PC-3 (cell line): Measurements from ENCODE around the gene RDM1. TPM values are rescaled to one million over a fixed set of nuclear protein-coding genes. Genes with fewer than 3 reads are reported as not detected.

ENCODE experiments used
- ATAC-seq: fragments of 200-7000 bp; cut with Tn5 transposase; 2 replicates; pipeline ENCODE4 v1.9.1; 2020; ENCODE audit warnings: mild to moderate bottlenecking, moderate library complexity
- BruUV-seq: library from RNA; stranded (reverse); fragments of 400-500 nt; replicated peaks from 2 replicates; lab custom pipeline; 2021; lab: Mats Ljungman, UMichigan
- CTCF ChIA-PET: fragments of 300-600 bp; sonication (Branson Sonifier 250); formaldehyde crosslinking; loops from one replicate; lab custom pipeline; 2022; ENCODE audit warnings: antibody characterized with exemption; lab: Charles Lee
- POLR2A ChIA-PET: fragments of 300-600 bp; sonication (Branson Sonifier 250); formaldehyde crosslinking; loops from one replicate; lab custom pipeline; 2022; ENCODE audit warnings: antibody characterized with exemption; ENCODE audit not compliant: unreplicated experiment; lab: Charles Lee
- DNase-seq: peaks from one replicate; pipeline ENCODE4 v3.0.0-alpha.2; 2015
- H2AFZ ChIP-seq: fragments of 300-600 bp; sonication (generic); 2 replicates; pipeline ENCODE4 v1.6.0; 2016; ENCODE audit warnings: antibody characterized with exemption, low read length
- H3F3A ChIP-seq: fragments of 300-600 bp; sonication (generic); one replicate; pipeline ENCODE4 v1.6.0; 2017; ENCODE audit warnings: antibody characterized with exemption, low read length, control low read depth, mild to moderate bottlenecking; ENCODE audit not compliant: unreplicated experiment
- H3K27ac ChIP-seq: fragments of 300-600 bp; sonication (generic); 2 replicates; pipeline ENCODE4 v1.5.1; 2016; ENCODE audit warnings: mild to moderate bottlenecking, low read length
- H3K27me3 ChIP-seq: fragments of 300-600 bp; sonication (generic); 2 replicates; pipeline ENCODE4 v1.6.1; 2016; ENCODE audit warnings: low read length, mixed read lengths
- H3K36me3 ChIP-seq: fragments of 300-600 bp; sonication (generic); 2 replicates; pipeline ENCODE4 v1.6.1; 2016; ENCODE audit warnings: low read depth, mixed run types, low read length, mixed read lengths
- H3K4me1 ChIP-seq: fragments of 300-600 bp; sonication (generic); 2 replicates; pipeline ENCODE4 v1.5.1; 2016; ENCODE audit warnings: low read length; ENCODE audit not compliant: insufficient read depth
- H3K4me2 ChIP-seq: fragments of 300-600 bp; sonication (generic); 2 replicates; pipeline ENCODE4 v1.6.0; 2016; ENCODE audit warnings: low read length
- H3K4me3 ChIP-seq: fragments of 300-600 bp; sonication (generic); 2 replicates; pipeline ENCODE4 v1.5.1; 2016; ENCODE audit warnings: mild to moderate bottlenecking, low read length, mixed read lengths
- H3K79me2 ChIP-seq: fragments of 300-600 bp; sonication (generic); 2 replicates; pipeline ENCODE4 v1.6.1; 2017; ENCODE audit warnings: low read length, mixed read lengths
- H3K9ac ChIP-seq: fragments of 300-600 bp; sonication (generic); 2 replicates; pipeline ENCODE4 v1.6.0; 2016; ENCODE audit warnings: mild to moderate bottlenecking, low read length
- H3K9me2 ChIP-seq: fragments of 300-600 bp; sonication (generic); replicated peaks from 2 replicates; pipeline ENCODE4 v1.6.1; 2016; ENCODE audit warnings: mixed run types, low read length, mixed read lengths
- H3K9me3 ChIP-seq: fragments of 300-600 bp; sonication (generic); 2 replicates; pipeline ENCODE4 v1.6.1; 2016; ENCODE audit warnings: low read length, mixed read lengths
- H4K20me1 ChIP-seq: fragments of 300-600 bp; sonication (generic); 2 replicates; pipeline ENCODE4 v1.6.1; 2016; ENCODE audit warnings: low read length, mixed read lengths
- CTCF ChIP-seq: fragments of 300-600 bp; sonication (generic); conservative IDR thresholded peaks from 2 replicates; pipeline ENCODE4 v1.5.1; 2017; ENCODE audit warnings: antibody characterized with exemption, low read depth, mild to moderate bottlenecking, low read length
- EZH2 ChIP-seq: fragments of 300-600 bp; sonication (generic); IDR thresholded peaks from one replicate; pipeline ENCODE4 v1.6.1; 2017; ENCODE audit warnings: antibody characterized with exemption, mild to moderate bottlenecking, low read length; ENCODE audit not compliant: unreplicated experiment
- EZH2phosphoT487 ChIP-seq: fragments of 300-600 bp; sonication (generic); IDR thresholded peaks from 2 replicates; pipeline ENCODE4 v1.6.1; 2018; ENCODE audit warnings: mild to moderate bottlenecking, antibody characterized with exemption, low read length, borderline replicate concordance
- intact Hi-C: fragments of 100-400 bp; cut with micrococcal nuclease; formaldehyde crosslinking; loops from 2 replicates; pipeline ENCODE4 v1.9.0; 2023
- total RNA-seq: library from RNA; depleted of rRNA; stranded (reverse); fragments of >200 nt; gene quantifications from 2 replicates; pipeline ENCODE4 v1.2.3, GENCODE V29; 2014

The RDM1 gene
- total RNA-seq, 1 experiment from 2014 or later, result 2.0 TPM

GRCh38 chr17:35977509-35977908, 46.9 kb upstream of the RDM1 start:
- TF ChIP-seq CTCF (no peak), EZH2 (no peak), EZH2phosphoT487 (no peak)
- no peaks in the 10 kb centered on the region for H3K9me2 ChIP-seq
- H3K4me1 ChIP-seq, result no peaks in the 10 kb centered on the region
- H3F3A ChIP-seq, result no peaks in the 10 kb centered on the region
- no peaks in the 10 kb centered on the region for H3K9me3 ChIP-seq
- H3K36me3 ChIP-seq, result no peaks in the 10 kb centered on the region
- H2AFZ ChIP-seq, result no peak overlapping the region
- no peak overlapping the region for H3K27ac ChIP-seq
- ChIA-PET POLR2A (no interaction called here), CTCF (no interaction called here)
- DNase-seq (no peak), ATAC-seq (no peak)
- H3K9ac ChIP-seq, result no peak overlapping the region
- no peaks in the 10 kb centered on the region for H4K20me1 ChIP-seq
- intact Hi-C loops, result no loop called here
- H3K4me3 ChIP-seq, result no peak overlapping the region
- H3K79me2 ChIP-seq, result no peaks in the 10 kb centered on the region
- BruUV-seq, result no TSS peak
- no peak overlapping the region for H3K4me2 ChIP-seq
- no peaks in the 10 kb centered on the region; the same call in 1 of the 2 replicates for H3K27me3 ChIP-seq

DNA sequence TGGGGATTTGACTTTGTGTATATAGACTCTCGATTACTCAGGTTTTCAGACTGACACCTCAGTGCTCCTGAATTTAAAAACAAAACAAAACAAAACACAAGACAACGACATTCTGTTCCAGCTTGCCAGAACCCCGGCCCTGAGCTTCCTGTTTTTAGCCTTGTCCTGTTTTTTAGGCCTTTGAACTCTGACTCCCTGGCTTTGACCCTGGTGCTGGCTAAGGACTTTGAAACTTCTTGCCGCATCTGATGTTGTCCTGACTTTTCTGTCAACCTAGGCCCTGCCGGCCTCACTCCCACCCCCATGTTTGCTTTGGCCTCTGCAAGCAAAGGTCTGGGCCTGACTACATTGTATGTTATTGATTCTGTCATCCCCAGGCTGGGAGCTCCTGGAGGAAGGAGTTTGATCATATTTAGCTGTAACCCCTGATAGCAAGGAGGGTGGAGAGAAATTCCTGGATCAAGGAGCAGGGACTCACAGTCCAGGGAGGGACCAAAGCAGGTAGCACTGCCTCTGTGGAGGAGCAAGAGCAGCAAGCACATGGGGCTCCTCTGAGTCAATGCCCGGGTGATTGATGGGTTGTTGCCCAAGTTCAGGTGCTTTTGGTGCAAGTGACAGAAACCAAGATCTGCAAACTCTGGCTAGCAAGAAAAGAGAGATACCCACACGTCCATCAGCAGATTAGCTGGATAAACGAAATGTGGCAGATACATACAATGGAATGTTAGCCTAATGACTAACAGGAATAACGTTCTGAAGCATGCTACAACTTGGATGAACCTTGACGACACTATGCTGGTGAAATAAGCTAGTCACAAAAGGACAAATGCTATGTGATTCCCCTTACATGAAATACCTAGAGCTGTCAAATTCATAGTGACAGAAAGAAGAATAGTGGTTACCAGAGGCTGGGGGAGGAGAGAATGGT, 43.0 kb upstream of the RDM1 start:
- no peak overlapping the region for H3K27ac ChIP-seq
- BruUV-seq, result no TSS peak

More for the DNA sequence above, 43.0 kb upstream of the RDM1 start:
- H3K9ac ChIP-seq, result no peak overlapping the region
- H3K27me3 ChIP-seq, result no peaks in the 10 kb centered on the region
- H3K4me3 ChIP-seq, result no peak overlapping the region
- POLR2A ChIA-PET, result no interaction called here
- CTCF ChIA-PET, result interaction anchor here (0.7 kb wide), 1 partner anchor 31 kb away, joined by 3 read pairs; no protein-coding TSS in a partner anchor
- H3K4me1 ChIP-seq, result no peaks in the 10 kb centered on the region
- intact Hi-C loops, result no loop called here
- ATAC-seq, result peak; percentile 60
- no peaks in the 10 kb centered on the region for H3K79me2 ChIP-seq
- H2AFZ ChIP-seq, result no peak overlapping the region
- H4K20me1 ChIP-seq, result no peaks in the 10 kb centered on the region
- H3K9me2 ChIP-seq, result no peaks in the 10 kb centered on the region
- H3K36me3 ChIP-seq, result no peaks in the 10 kb centered on the region
- H3K4me2 ChIP-seq, result no peak overlapping the region
- H3K9me3 ChIP-seq, result no peaks in the 10 kb centered on the region
- no peaks in the 10 kb centered on the region for H3F3A ChIP-seq
- TF ChIP-seq CTCF (no peak), EZH2phosphoT487 (no peak), EZH2 (no peak)
- DNase-seq, result peak; percentile 46
